Effector memory CD4-positive, alpha-beta T cell (primary cell): ENCODE data around the gene DYNLT2.

ENCODE experiments used
- DNase-seq, 3 donors: peaks; one replicate each; pipeline ENCODE4 v3.0.0-alpha.2; 2020
- H3K27ac ChIP-seq: 2 replicates; pipeline ENCODE4 v1.7.0; 2013; ENCODE audit warnings: mild to moderate bottlenecking, low read length, moderate library complexity; ENCODE audit not compliant: insufficient read depth, poor library complexity, severe bottlenecking
- H3K27me3 ChIP-seq: replicated peaks from 2 replicates; pipeline ENCODE4 v1.7.0; 2013; ENCODE audit warnings: mild to moderate bottlenecking, low read length; ENCODE audit not compliant: insufficient read depth, control insufficient read depth, poor library complexity, severe bottlenecking
- H3K36me3 ChIP-seq: 2 replicates; pipeline ENCODE4 v1.7.0; 2013; ENCODE audit warnings: mild to moderate bottlenecking, low read length, moderate library complexity; ENCODE audit not compliant: control insufficient read depth, insufficient read depth
- H3K4me1 ChIP-seq: 2 replicates; pipeline ENCODE4 v1.7.0; 2013; ENCODE audit warnings: low read length, mild to moderate bottlenecking; ENCODE audit not compliant: control insufficient read depth, insufficient read depth, poor library complexity, severe bottlenecking
- H3K4me3 ChIP-seq: 2 replicates; pipeline ENCODE4 v1.7.0; 2013; ENCODE audit warnings: low read length, low read depth, mild to moderate bottlenecking; ENCODE audit not compliant: insufficient read depth, poor library complexity, severe bottlenecking
- H3K9me3 ChIP-seq: 2 replicates; pipeline ENCODE4 v1.7.0; 2013; ENCODE audit warnings: mild to moderate bottlenecking, low read length, moderate library complexity; ENCODE audit not compliant: control insufficient read depth

DYNLT2 gene

DNA sequence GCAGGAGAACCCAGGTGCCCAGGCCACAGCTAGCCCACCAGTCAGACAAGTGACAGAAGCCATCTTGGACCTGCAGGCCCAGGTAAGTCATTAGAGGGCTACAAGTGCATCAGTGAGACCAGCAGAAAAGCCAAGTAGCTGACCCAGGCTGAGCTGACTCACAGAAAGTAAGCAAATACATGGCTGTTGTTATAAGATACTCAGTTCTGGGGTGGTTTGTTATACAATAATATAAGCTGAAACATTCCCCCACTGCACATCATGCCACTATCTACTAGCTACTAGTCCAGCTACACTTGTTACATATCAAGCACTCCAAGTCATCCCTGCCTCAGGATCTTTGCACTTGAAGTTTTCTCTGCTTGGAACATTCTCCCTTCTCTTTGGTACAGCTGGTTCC, 10.0 kb downstream of the DYNLT2 start:
- H3K27ac ChIP-seq, result no peak overlapping the region
- no peaks in the 10 kb centered on the region for H3K27me3 ChIP-seq
- H3K36me3 ChIP-seq, result no peaks in the 10 kb centered on the region
- H3K4me1 ChIP-seq, result no peaks in the 10 kb centered on the region
- DNase-seq, result no peak
- H3K9me3 ChIP-seq, result no peaks in the 10 kb centered on the region
- no peak overlapping the region for H3K4me3 ChIP-seq

- Histone ChIP-seq H3K36me3 (no peaks in the 10 kb centered on the region), H3K27ac (no peak overlapping the region), H3K4me1 (no peaks in the 10 kb centered on the region), H3K4me3 (no peak overlapping the region), H3K27me3 (no peaks in the 10 kb centered on the region), H3K9me3 (no peaks in the 10 kb centered on the region)
- no peak for DNase-seq
Measured at GRCh38 chr6:169738976-169739529, 12.3 kb downstream of the DYNLT2 start.

GRCh38 chr6:169738204-169738975, 13.0 kb downstream of the DYNLT2 start:
- no peak overlapping the region for H3K4me3 ChIP-seq
- H3K27ac ChIP-seq, result no peak overlapping the region
- no peaks in the 10 kb centered on the region for H3K36me3 ChIP-seq
- H3K4me1 ChIP-seq, result no peaks in the 10 kb centered on the region
- H3K27me3 ChIP-seq, result no peaks in the 10 kb centered on the region
- no peak for DNase-seq
- no peaks in the 10 kb centered on the region for H3K9me3 ChIP-seq

DNA sequence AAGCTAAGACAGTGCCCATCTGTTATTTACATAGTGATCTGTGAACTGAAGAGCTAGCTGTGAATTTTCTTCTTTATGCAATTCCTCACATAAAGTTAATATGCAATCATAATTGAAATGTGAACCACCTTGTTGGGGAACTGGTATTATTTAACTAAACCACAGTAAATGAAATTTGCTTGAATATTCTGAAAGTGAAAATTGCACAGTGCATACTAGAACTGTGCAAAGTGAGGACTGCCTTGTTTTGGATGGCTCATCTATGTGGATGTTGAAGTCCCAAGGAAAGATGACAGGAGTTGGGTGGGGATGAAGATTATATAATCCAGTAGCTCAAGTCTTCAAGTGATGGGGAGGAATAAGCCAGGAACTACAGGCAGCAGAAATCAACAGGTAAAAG, 21.4 kb downstream of the DYNLT2 start:
- DNase-seq, result no peak
- Histone ChIP-seq H3K4me1 (no peaks in the 10 kb centered on the region), H3K27me3 (no peaks in the 10 kb centered on the region)

GRCh38 chr6:169726963-169727362, 24.4 kb downstream of the DYNLT2 start:
- H3K4me3 ChIP-seq, result no peak overlapping the region
- peaks cover 3% of the 10 kb centered on the region for H3K4me1 ChIP-seq
- no peaks in the 10 kb centered on the region for H3K36me3 ChIP-seq
- H3K27ac ChIP-seq, result no peak overlapping the region
- H3K9me3 ChIP-seq, result no peaks in the 10 kb centered on the region
- no peaks in the 10 kb centered on the region for H3K27me3 ChIP-seq
- DNase-seq, result no peak

More for the DNA sequence above, 21.4 kb downstream of the DYNLT2 start:
- no peak overlapping the region for H3K27ac ChIP-seq
- H3K4me3 ChIP-seq, result no peak overlapping the region
- H3K9me3 ChIP-seq, result no peaks in the 10 kb centered on the region
- H3K36me3 ChIP-seq, result no peaks in the 10 kb centered on the region

- no peak for DNase-seq
- Histone ChIP-seq H3K27me3 (no peaks in the 10 kb centered on the region), H3K9me3 (no peaks in the 10 kb centered on the region), H3K4me1 (peaks cover 11% of the 10 kb centered on the region), H3K27ac (no peak overlapping the region), H3K4me3 (no peak overlapping the region), H3K36me3 (no peaks in the 10 kb centered on the region)
Measured at GRCh38 chr6:169726049-169726400, 25.3 kb downstream of the DYNLT2 start.

- no peak for DNase-seq
- Histone ChIP-seq H3K4me1 (peaks cover 11% of the 10 kb centered on the region), H3K27ac (peak overlapping the region; percentile 49), H3K4me3 (peak overlapping the region; percentile 67), H3K27me3 (no peaks in the 10 kb centered on the region), H3K9me3 (no peaks in the 10 kb centered on the region), H3K36me3 (no peaks in the 10 kb centered on the region)
Measured at GRCh38 chr6:169725125-169726048, 26.0 kb downstream of the DYNLT2 start.

DNA sequence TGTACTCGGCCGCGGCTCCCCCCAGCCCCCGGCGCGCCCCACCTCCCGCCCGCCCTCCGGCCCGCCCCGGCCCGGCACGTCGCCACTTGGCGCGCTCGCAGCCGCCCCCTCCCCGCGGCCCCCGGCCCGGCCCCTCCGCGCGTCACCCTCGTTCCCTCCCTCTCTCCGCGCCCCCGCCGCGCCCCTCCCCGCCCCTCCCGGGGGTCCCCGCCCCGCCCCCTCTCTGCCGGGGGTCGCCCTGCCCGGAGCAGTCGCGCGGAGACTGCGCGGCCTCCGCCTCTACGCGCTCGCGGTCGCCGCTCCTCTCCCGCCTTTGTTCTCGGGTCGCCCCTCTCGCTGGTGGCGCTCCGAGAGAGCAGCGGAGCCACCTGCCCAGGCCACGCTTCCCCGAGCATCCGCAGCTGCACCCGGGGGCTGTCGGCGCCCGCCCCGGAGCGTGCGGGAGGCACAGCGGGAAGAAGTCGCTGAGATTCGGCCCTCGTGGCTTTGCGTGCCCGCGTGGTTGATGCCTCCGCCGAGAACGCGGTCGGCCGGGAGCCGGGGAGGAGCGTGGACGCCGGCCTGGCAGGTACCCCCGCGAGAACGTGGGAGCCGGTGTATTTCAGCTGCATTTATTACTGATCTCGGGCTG, 26.8 kb downstream of the DYNLT2 start, which contains the start of gene PHF10:
TSS of gene PHF10 (minus strand) at position 7 of the 631 bp plus-strand sequence. CDS start 569 bp downstream, outside the sequence.
- no peaks in the 10 kb centered on the region for H3K36me3 ChIP-seq
- peak within 1 kb of the TSS; percentile 84 for H3K4me3 ChIP-seq
- H3K4me1 ChIP-seq, result peaks cover 11% of the 10 kb centered on the region
- H3K27me3 ChIP-seq, result no peaks in the 10 kb centered on the region
- H3K27ac ChIP-seq, result peak within 1 kb of the TSS; percentile 90
- DNase-seq, result peak; percentile 51 to 61 (median 55)
- H3K9me3 ChIP-seq, result no peaks in the 10 kb centered on the region

DNA sequence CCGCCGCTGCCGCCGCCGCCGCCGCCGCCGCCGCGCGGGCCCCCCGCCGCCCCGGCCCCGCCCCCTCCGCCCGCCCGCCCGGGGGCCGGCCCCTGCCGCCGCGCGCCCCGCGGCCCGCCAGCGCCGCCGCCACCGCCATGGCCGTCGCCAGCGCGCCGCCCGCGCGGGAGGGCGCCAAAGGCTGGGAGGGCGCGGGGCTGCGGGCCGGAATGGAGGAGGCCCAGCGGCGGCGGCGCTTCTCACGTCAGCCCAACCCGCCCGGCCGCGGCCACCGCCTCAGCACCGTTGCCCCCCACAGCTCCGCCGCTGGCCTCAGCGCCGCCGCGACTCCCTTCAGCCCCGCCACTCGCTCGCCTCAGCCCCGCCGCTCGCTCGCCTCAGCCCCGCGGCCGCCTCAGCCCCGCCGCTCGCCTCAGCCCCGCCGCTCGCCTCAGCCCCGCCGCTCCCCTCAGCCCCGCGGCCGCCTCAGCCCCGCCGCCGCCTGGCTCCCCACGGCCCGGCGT, 27.3 kb downstream of the DYNLT2 start:
- H3K36me3 ChIP-seq, result no peaks in the 10 kb centered on the region
- no peak overlapping the region for H3K4me3 ChIP-seq
- H3K27me3 ChIP-seq, result no peaks in the 10 kb centered on the region
- peaks cover 11% of the 10 kb centered on the region for H3K4me1 ChIP-seq
- peak; percentile 24 to 37 (median 24) for DNase-seq
- peak overlapping the region; percentile 35 for H3K27ac ChIP-seq
- H3K9me3 ChIP-seq, result no peaks in the 10 kb centered on the region
